ENCODE data around the gene DELE1. TPM values are rescaled to one million over a fixed set of nuclear protein-coding genes. Genes with fewer than 3 reads are reported as not detected.

Gene DELE1
- polyA plus RNA-seq, 12 donors: 64.1 to 110 (median 79.5) TPM; not detected in 1

- DNase-seq: no peak
Measured at GRCh38 chr5:141951332-141951781, 27.7 kb downstream of the DELE1 start.

- DNase-seq: no peak
Measured at GRCh38 chr5:141952020-141952419, 28.3 kb downstream of the DELE1 start.

- DNase-seq: no peak
Measured at GRCh38 chr5:141954194-141954593, 30.5 kb downstream of the DELE1 start.

- DNase-seq: no peak
Measured at GRCh38 chr5:141957367-141957996, 33.8 kb downstream of the DELE1 start.

GRCh38 chr5:141958113-141958512 lies 34.4 kb downstream of the DELE1 start, which contains the start of gene PCDH12:
TSS of gene PCDH12 (minus strand) at chr5:141958202. CDS start at chr5:141957851, 351 bp downstream.
- DNase-seq: peak; percentile 84

GRCh38 chr5:141958546-141959172 lies 35.0 kb downstream of the DELE1 start:
- DNase-seq: no peak

GRCh38 chr5:141960018-141960417 lies 36.3 kb downstream of the DELE1 start:
- no peak for DNase-seq

GRCh38 chr5:141960449-141961323 lies 37.0 kb downstream of the DELE1 start:
- DNase-seq: peak; percentile 95

- no peak for DNase-seq
Measured at GRCh38 chr5:141961466-141961865, 37.8 kb downstream of the DELE1 start.

GRCh38 chr5:141963701-141964100 lies 40.0 kb downstream of the DELE1 start:
- no peak for DNase-seq

- peak; percentile 34 for DNase-seq
Measured at GRCh38 chr5:141965071-141965470, 41.4 kb downstream of the DELE1 start.

GRCh38 chr5:141966275-141966962 lies 42.7 kb downstream of the DELE1 start:
- DNase-seq: no peak

- no peak for DNase-seq
Measured at GRCh38 chr5:141966963-141967333, 43.3 kb downstream of the DELE1 start.

GRCh38 chr5:141968914-141969608 lies 45.4 kb downstream of the DELE1 start, which contains the start of gene RNF14:
TSS of gene RNF14 (plus strand) at chr5:141969105. CDS start at chr5:141973589, 4,484 bp downstream.
- peak; percentile 92 for DNase-seq

GRCh38 chr5:141969783-141970771 lies 46.4 kb downstream of the DELE1 start:
- no peak for DNase-seq

- DNase-seq: no peak
Measured at GRCh38 chr5:141973871-141974595, 50.4 kb downstream of the DELE1 start.

- no peak for DNase-seq
Measured at GRCh38 chr5:141976176-141976575, 52.5 kb downstream of the DELE1 start.

GRCh38 chr5:141978389-141978788 lies 54.7 kb downstream of the DELE1 start:
- DNase-seq: no peak

GRCh38 chr5:141982626-141983025 lies 59.0 kb downstream of the DELE1 start:
- no peak for DNase-seq

All from muscle of arm (tissue), 12 donors.